Measurements from ENCODE around the gene NANS. TPM values are rescaled to one million over a fixed set of nuclear protein-coding genes. Genes with fewer than 3 reads are reported as not detected.

NANS gene
- polyA plus RNA-seq, 1 donor (not counting 4 experiments of a cell fraction or from before 2014, with no cell fraction given) = 63.1 TPM

DNA sequence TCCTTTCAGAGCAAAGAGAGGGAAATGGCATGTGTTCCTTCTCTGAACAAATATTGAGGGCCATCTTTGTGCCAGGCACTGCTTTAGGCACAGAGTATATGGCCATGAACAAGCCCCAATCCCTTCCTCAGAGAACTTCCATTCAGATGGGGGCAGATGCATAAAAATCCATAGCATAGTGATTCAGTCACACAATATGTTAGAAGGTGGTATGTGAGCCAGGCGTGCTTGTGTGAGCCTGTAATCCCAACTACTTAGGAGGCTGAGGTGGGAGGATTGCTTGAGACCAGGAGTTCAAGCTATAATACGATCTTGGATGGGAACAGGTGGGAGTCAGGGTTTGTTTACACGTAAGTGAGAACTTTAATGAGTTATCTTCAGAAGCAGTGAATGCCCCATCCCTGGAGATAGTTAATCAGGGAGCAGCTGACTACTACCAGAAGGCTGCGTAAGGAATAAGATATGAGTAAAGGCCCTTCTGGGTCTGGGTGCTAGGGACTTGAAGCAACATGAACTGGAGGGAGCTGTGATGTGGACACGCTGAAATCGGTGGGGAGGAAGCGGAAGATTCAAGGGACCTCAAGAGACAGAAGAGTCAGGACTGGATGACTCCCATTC lies 27.1 kb downstream of the NANS start:
- no peaks in the 10 kb centered on the region for H3K79me2 ChIP-seq (ENCODE audit: control insufficient read depth, insufficient read depth, low read length)
- DNase-seq (ENCODE audit: low read depth, low spot score) = no peak
- peaks cover 11% of the 10 kb centered on the region for H3K4me1 ChIP-seq (ENCODE audit: control insufficient read depth, extremely low read depth, insufficient read depth, low read length)
- no peaks in the 10 kb centered on the region for H3K9me1 ChIP-seq (ENCODE audit: control insufficient read depth, extremely low read depth, insufficient read depth, low read length)
- H2AFZ ChIP-seq (ENCODE audit: control insufficient read depth, low read length) = no peak overlapping the region
- FAIRE-seq = no peak
- peaks cover 20 to 40% of the 10 kb centered on the region in 2 experiments for H3K36me3 ChIP-seq (ENCODE audit: control insufficient read depth in 2 of 2, extremely low read depth in 1 of 2, insufficient read depth in 2 of 2, low read length in 2 of 2)
- no peak overlapping the region for H3K4me3 ChIP-seq (ENCODE audit: control insufficient read depth in 2 of 3, extremely low read depth in 1 of 3, insufficient read depth in 2 of 3, low read depth in 1 of 3, low read length in 3 of 3)
- H3K27me3 ChIP-seq (ENCODE audit: control insufficient read depth, extremely low read depth, insufficient read depth, low read length) = no peaks in the 10 kb centered on the region
- H3K4me2 ChIP-seq (ENCODE audit: control insufficient read depth, extremely low read depth, insufficient read depth, low read depth, low read length) = no peak overlapping the region
- H4K20me1 ChIP-seq (ENCODE audit: control insufficient read depth, extremely low read depth, insufficient read depth, low read length) = peaks cover 2% of the 10 kb centered on the region
- no peaks in the 10 kb centered on the region for H3K9me3 ChIP-seq (ENCODE audit: control insufficient read depth, low read depth, low read length)
- no peak overlapping the region for H3K27ac ChIP-seq (ENCODE audit: control insufficient read depth, insufficient read depth, low read length)
- dilution Hi-C loops (cut with MboI; ENCODE audit: extremely low pct_ligation_motif_present, low sequenced_read_pairs) = no loop called here
- H3K9ac ChIP-seq (ENCODE audit: control insufficient read depth, extremely low read depth, insufficient read depth, low read length) = no peak overlapping the region
- TF ChIP-seq EZH2 (IDR thresholded peaks at IDR 0.05; ENCODE audit: low read length) = no peak
- TF ChIP-seq, protein P1, sequence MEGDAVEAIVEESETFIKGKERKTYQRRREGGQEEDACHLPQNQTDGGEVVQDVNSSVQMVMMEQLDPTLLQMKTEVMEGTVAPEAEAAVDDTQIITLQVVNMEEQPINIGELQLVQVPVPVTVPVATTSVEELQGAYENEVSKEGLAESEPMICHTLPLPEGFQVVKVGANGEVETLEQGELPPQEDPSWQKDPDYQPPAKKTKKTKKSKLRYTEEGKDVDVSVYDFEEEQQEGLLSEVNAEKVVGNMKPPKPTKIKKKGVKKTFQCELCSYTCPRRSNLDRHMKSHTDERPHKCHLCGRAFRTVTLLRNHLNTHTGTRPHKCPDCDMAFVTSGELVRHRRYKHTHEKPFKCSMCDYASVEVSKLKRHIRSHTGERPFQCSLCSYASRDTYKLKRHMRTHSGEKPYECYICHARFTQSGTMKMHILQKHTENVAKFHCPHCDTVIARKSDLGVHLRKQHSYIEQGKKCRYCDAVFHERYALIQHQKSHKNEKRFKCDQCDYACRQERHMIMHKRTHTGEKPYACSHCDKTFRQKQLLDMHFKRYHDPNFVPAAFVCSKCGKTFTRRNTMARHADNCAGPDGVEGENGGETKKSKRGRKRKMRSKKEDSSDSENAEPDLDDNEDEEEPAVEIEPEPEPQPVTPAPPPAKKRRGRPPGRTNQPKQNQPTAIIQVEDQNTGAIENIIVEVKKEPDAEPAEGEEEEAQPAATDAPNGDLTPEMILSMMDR (optimal IDR thresholded peaks at IDR 0.05 in 1 of 3, IDR thresholded peaks at IDR 0.05 in 1 of 3, conservative IDR thresholded peaks at IDR 0.05 in 1 of 3; ENCODE audit: extremely low read depth in 1 of 3, insufficient read depth in 2 of 3, low read length in 3 of 3) = no peak

DNA sequence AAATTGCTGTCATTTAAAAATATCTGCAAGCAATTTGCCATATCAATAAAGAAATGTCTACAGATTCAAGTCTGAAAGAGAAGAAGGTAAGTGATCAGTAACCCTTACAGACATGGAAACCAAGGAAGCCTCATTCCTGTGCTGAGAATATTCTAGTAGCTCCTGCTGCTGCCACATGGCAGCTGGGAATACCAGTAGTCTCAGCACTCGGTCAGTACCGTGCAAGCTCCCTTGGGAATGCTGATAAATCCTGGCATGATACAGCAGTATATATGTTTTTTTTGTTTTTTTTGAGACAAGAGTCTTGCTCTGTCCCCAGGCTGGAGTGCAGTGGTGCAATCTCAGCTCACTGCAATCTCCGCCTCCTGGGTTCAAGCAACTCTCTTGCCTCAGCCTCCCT lies 27.9 kb downstream of the NANS start:
- no peak overlapping the region for H3K9ac ChIP-seq (ENCODE audit: control insufficient read depth, extremely low read depth, insufficient read depth, low read length)
- dilution Hi-C loops (cut with MboI; ENCODE audit: extremely low pct_ligation_motif_present, low sequenced_read_pairs) = no loop called here
- H3K9me1 ChIP-seq (ENCODE audit: control insufficient read depth, extremely low read depth, insufficient read depth, low read length) = no peaks in the 10 kb centered on the region
- FAIRE-seq (no peak), DNase-seq (ENCODE audit: low read depth, low spot score) (no peak)
- no peak overlapping the region for H3K4me2 ChIP-seq (ENCODE audit: control insufficient read depth, extremely low read depth, insufficient read depth, low read depth, low read length)
- no peak overlapping the region for H3K27ac ChIP-seq (ENCODE audit: control insufficient read depth, insufficient read depth, low read length)
- H3K4me1 ChIP-seq (ENCODE audit: control insufficient read depth, extremely low read depth, insufficient read depth, low read length) = peaks cover 11% of the 10 kb centered on the region
- no peaks in the 10 kb centered on the region for H3K27me3 ChIP-seq (ENCODE audit: control insufficient read depth, extremely low read depth, insufficient read depth, low read length)
- no peak overlapping the region for H3K4me3 ChIP-seq (ENCODE audit: control insufficient read depth in 2 of 3, extremely low read depth in 1 of 3, insufficient read depth in 2 of 3, low read depth in 1 of 3, low read length in 3 of 3)
- no peaks in the 10 kb centered on the region for H3K9me3 ChIP-seq (ENCODE audit: control insufficient read depth, low read depth, low read length)
- peaks cover 18 to 40% of the 10 kb centered on the region in 2 experiments for H3K36me3 ChIP-seq (ENCODE audit: control insufficient read depth in 2 of 2, extremely low read depth in 1 of 2, insufficient read depth in 2 of 2, low read length in 2 of 2)
- no peaks in the 10 kb centered on the region for H3K79me2 ChIP-seq (ENCODE audit: control insufficient read depth, insufficient read depth, low read length)
- no peak overlapping the region for H2AFZ ChIP-seq (ENCODE audit: control insufficient read depth, low read length)
- peaks cover 2% of the 10 kb centered on the region for H4K20me1 ChIP-seq (ENCODE audit: control insufficient read depth, extremely low read depth, insufficient read depth, low read length)
- TF ChIP-seq EZH2 (IDR thresholded peaks at IDR 0.05; ENCODE audit: low read length) = no peak
- TF ChIP-seq, protein P1 (optimal IDR thresholded peaks at IDR 0.05 in 1 of 3, IDR thresholded peaks at IDR 0.05 in 1 of 3, conservative IDR thresholded peaks at IDR 0.05 in 1 of 3; ENCODE audit: extremely low read depth in 1 of 3, insufficient read depth in 2 of 3, low read length in 3 of 3) = no peak
